NCI-H2029 (cell line): ENCODE measurements around the gene CFAP73.
"Not testable (repeated sequence)": the region's sequence is repeated elsewhere in the genome, so short reads cannot be mapped to it uniquely, and the experiment has no call there.

Experiments
- DNase-seq: peaks from one replicate; lab custom pipeline; 2025; lab: John Stamatoyannopoulos, UW

CFAP73 gene

GRCh38 chr12:113149361-113150150 lies at the start of gene CFAP73:
Gene CFAP73, plus strand, starts transcription at chr12:113149724. Its CDS starts 134 bp downstream, at chr12:113149858.
- DNase-seq, result peak; percentile 63

DNA sequence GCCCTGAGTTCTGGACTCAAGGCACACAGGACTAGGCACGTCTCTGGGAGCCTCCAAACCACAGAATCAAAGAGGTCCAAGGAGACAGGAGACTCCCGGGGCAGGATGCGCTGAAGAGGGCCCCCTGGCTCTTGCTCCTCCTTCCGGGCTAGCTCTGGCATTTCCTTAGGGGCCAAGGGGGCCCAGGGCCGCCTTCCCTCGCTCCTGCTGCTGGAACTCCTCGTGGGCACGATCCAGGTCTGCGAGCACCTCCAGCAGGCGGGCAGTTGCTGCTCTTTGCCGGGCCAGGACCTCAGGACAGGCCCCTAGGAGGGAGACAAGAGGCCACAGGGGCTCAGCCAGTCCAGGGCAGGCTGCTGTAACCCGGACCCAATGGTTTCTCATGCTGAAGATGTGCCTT lies 49.8 kb upstream of the CFAP73 start:
- no peak for DNase-seq

DNA sequence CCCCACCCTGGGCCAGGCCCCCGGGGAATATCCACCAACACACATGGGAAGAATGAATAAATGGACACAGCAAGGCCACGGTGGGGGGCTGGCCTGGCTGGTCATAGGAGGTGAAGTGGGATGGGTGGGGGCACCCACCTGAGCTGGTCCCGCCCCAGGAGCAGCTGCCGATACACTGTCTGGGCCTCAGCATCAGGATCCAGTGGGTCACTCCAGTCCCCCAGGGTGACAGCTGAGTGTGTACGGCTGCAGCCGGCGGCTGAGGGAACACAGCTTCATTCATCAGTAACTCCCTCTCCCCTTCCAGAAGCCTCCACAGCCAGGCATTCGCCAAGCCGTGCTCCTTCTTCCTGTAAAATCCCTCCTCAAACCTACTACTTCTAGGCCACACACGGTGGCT lies 47.8 kb upstream of the CFAP73 start:
- DNase-seq, result no peak

GRCh38 chr12:113102811-113103210 lies 46.7 kb upstream of the CFAP73 start:
- no peak for DNase-seq

GRCh38 chr12:113103756-113104450 lies 45.6 kb upstream of the CFAP73 start:
- DNase-seq, result no peak

DNA sequence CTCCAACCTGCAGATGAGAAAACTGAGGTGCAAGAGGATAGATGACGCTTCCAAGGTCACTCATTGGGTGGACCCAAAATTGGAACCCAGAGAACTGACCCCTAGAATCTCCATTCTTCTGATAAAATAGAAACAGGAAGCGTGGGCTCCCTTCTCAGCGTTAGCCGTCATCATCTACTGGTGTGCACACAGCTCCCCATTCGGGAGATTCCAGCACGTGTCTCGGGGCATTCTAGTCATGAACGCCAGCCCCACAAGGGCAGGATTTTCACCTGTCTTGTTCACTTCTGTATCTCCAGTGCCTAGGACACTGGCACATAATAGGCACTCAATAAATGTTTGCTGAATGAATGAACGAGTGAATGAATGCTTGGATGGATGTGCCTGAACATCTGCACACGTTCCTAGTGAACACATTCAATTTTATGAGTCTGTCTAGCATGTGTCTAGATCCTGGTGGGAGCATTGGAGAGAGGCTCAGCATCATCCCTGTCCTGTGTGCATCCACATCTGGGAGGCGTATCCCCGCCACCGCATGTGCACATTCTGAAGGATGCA lies 44.5 kb upstream of the CFAP73 start:
- no peak for DNase-seq

GRCh38 chr12:113105606-113106271 lies 43.8 kb upstream of the CFAP73 start:
- DNase-seq, result no peak

DNA sequence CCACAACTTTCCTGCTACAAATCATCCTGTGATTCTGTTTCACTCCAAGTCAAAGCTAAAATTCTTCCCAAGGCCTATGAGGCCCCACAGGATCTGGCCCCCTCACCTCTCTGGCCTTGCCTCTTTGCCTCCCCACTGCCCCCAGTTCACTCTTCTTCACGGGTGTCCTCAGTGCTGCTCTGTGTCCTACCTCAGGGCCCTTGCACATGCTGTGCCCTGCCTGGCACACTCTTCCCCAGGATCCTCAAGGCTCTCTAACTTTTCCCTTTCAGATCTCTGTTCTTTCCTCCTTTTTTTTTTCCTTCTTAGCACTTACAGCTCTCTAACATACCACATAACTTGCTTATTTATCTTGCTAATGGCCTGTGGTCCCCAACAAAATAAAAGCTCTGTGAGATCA lies 43.2 kb upstream of the CFAP73 start:
- DNase-seq, result no peak

DNA sequence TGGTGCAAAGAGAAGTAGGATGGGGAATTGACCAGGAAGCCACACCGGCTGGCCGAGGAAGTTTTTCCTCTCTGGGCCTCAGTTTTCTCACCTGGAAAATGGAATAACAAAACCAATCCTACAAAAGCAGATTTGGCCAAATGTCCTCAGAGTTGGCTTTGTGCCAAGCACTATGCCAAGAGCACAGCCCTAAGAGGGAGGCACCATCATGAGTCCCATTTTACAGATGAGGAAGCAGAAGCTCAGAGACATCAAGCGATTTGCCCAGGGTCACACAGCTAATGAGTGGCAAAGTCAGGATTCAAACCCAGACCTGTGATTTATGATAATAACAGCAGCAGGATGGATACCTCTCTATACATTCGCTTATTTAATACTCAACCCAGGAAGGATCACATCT lies 41.2 kb upstream of the CFAP73 start:
- DNase-seq, result peak; percentile 11

DNA sequence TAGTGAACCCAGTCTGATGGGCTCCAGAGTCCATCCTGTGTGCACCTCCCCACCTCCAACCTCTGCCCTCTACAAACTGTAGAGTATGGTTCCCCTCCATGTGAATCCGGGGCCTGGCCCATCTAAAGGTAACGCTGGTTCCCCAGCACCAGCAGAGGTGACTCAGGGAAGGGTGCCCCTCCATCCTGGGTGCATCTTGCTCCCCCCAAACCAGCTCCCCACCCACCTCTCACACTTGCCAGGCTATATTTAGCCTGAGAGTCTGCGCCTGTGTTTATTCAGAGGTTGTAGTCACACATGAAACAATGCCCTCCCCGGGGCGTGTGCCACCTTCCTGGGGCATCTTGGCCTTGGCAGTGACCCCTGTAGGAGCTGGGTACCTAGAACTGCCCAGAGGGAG lies 40.2 kb upstream of the CFAP73 start:
- no peak for DNase-seq

GRCh38 chr12:113109872-113110599 lies 39.5 kb upstream of the CFAP73 start:
- no peak for DNase-seq

GRCh38 chr12:113111247-113111646 lies 38.3 kb upstream of the CFAP73 start:
- DNase-seq, result no peak

DNA sequence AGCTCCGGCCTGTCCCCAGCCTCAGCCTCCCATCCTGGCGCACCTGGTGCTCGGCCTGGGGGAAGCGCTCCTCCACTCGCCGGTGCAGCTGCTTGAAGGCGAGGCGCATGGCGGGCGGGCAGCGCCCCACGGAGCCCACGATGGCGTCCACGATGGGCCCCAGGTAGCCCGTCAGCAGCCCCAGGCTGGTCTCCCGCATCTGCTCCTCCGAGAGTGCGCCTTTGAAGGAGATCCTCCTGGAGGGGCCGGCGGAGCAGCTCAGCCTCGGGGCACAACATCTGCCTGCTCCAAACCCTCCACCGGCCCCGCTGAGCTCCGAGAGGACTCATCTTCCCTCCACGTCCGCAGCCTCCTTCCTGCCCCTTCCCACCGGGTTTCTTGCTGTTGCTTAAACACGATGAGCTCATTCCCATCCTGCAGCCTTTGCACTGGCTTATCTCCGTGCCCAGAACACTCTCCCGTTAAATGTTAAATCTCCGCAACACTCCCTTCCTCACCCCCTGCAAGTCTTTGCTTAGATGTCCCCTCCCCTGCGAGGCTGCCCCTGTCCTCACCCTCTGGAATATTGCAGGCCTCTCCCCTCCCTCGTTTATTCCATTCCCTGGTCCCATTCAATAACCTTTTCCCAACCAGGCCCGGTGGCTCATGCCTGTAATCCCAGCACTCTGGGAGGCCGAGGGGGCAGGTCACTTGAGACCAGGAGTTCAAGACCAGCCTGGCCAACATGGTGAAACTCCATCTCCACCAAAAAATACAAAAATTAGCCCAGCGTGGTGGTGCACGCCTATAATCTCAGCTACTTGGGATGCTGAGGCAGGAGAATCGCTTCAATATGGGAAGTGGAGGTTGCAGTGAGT lies 37.3 kb upstream of the CFAP73 start:
- DNase-seq, result no peak

- DNase-seq, result no peak
These were observed 36.1 kb upstream of the CFAP73 start for GRCh38 chr12:113113397-113113796.

- DNase-seq, result no peak
These were observed 34.9 kb upstream of the CFAP73 start for GRCh38 chr12:113114447-113115178.

DNA sequence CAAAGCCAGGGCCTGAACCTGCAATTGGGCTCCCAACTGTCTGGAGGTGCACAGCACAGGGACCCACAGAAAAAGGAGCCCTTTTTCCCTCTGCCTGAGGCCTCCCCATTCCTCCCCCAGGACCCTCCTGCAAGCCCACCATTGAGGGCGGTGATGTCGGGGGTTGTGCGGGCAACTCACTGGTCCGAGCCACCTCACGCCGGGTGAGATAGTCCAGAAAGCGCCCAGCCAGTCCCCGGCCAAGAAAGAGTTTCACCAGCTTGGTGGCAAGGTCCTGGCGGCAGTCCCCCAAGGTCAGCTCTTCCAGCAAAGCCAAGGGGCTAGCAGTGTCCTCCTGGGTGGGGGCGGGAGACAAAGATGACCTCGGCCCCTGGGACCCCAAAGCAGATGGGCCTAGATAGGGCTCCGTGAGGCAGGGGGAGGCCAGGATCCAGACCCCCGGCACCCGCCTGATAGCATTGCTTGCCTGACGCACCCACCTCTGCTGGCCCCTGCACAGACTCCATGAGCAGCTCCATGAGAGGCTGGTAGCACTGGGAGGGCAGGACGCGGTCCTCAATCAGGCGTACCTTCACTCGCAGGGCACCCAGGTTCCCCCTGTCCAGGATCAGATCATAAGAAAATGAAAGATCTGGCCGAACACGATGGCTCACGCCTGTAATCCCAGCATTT lies 33.9 kb upstream of the CFAP73 start:
- no peak for DNase-seq

DNA sequence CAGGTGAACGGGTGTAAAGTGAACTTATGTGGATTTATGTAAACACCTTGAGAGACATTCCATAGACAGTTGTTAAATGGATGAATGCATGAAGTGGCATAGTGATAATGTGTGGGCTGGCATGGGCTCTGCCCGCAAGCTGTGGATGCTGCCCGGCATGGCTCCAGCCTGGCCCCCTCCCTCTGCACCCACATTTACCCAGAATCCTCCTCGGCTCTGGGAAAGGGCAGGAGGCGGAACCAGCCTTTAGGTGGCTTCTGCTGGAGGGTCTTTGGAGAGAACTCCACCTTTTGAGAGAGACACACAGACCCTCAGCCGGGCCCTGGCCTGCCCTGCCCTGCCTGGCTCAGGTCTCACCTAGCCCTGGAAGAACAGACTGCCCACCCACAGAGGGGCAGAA lies 32.6 kb upstream of the CFAP73 start:
- peak; percentile 93 for DNase-seq

GRCh38 chr12:113117684-113118083 lies 31.8 kb upstream of the CFAP73 start:
- DNase-seq, result not testable (repeated sequence)

- DNase-seq, result no peak
These were observed 31.4 kb upstream of the CFAP73 start for GRCh38 chr12:113118142-113118541.
